DMS79 treated with DMSO at 0.1 percent for 48 hours (cell line): Measurements from ENCODE around the gene STXBP6.
A peak's percentile ranks its signal among the peaks of the same experiment; 100 is the strongest.
"Not testable (repeated sequence)": the region's sequence is repeated elsewhere in the genome, so short reads cannot be mapped to it uniquely, and the experiment has no call there.

Experiments used
- DNase-seq: peaks from one replicate; lab custom pipeline; 2025; lab: John Stamatoyannopoulos, UW

Gene STXBP6

DNA sequence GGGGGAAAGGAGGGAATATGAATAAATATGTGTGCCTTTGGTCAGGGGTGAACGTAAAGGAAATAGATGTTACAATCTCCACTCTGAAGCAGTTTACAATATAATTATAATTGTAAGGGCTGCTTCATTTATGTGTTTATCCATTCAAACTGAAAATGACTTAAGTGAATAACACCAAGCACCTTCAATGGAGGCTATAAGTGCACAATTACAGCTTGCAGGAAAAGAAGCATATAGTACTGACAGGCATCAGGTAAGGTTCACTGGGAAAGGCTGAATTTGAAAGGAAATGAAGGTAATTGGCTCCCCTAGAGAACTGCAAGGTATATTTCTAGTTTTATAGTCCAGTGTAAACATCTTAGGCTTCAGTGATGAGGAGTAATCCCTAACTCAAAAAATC lies 192.7 kb downstream of the STXBP6 start:
- no peak for DNase-seq

GRCh38 chr14:24853446-24853845 lies 196.5 kb downstream of the STXBP6 start:
- DNase-seq, result no peak

DNA sequence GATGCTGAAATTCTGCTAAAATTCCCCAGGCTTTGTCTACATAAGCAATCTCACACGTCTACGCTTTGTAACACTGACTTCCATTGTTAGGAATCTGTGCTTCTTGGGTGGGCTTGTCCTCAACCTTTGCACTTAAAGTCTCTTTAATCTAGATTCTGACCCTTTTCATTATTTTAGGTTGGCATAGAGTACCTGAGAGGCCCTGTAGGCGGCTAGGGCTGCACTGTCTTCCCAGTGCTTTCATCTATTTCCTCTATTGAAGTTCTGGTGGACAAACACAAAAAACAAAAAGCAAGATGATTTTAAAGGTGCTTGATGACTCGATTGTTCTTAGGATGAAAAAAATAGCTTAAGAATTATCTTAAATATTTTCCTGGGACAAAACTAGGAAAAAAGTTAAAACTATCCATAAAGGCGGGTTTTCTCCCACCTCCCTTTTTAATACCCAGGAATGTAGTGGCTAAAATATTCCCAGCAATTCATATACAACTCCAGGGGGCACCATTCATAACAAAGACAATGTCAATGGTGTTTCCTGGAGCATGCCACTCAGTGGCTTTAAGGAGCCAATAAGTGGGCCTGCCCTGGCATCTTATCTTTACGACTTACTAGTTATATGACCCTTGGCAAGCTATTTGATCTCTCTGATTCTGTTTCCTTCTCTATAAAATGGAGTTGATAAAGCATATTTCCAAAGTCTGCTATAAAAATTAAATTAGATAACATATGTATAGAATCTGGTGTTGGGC lies 197.5 kb downstream of the STXBP6 start:
- peak; percentile 84 for DNase-seq

- no peak for DNase-seq
Measured at GRCh38 chr14:24851837-24852236, 198.1 kb downstream of the STXBP6 start.

DNA sequence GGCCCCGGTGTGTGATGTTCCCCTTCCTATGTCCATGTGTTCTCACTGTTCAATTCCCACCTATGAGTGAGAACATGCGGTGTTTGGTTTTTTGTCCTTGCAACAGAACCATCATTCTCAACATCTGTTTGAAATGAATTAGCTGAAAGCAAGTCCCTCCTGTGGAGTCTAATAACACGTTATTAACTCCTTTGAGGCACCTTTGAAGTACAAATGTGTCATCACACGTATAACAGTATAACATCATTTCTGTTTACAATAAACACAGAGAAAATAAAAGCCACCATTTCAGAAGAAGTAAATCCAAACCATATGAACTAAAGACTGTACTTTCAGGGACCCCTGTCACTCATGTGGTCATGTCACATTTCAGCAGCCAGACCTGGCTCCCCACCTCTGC lies 198.5 kb downstream of the STXBP6 start:
- no peak for DNase-seq

DNA sequence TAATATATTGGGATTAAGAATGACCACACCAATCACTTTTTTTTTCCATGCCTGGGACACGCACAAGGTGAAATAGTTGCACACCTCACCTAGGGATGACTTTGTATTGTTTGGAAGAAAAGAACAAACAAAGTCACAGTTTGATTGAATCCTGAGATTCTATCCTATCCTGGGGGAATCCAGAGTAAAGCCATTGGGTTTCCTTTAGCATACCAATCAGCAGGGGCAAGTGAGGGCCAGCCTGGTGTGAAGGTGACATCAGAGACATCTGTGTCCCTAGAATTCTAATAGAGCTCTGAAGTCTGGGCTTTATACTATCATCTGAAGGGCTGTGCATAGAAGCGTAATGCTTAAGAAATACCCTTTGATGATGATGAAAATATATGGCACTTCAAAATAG lies 199.9 kb downstream of the STXBP6 start:
- no peak for DNase-seq

DNA sequence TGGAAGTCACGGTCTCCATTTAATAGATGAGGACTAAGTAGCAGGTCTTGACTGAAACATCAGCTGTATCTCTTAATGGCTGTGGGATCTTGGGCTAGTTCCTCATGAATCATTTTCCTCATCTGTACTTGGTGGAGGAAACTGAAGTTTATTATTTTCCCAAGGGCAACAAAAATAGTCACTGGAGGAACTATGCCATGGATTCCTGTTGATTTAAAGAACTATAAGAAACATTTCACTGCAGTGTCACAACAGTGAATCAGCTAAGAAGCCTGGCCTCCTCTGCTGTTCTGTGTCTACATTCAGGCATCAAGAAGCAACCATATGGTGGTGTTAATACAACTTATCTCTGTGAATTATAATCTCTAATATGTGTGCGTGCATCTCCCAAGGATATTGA lies 200.5 kb downstream of the STXBP6 start:
- DNase-seq, result no peak

- no peak for DNase-seq
Measured at GRCh38 chr14:24848102-24848790, 201.7 kb downstream of the STXBP6 start.

DNA sequence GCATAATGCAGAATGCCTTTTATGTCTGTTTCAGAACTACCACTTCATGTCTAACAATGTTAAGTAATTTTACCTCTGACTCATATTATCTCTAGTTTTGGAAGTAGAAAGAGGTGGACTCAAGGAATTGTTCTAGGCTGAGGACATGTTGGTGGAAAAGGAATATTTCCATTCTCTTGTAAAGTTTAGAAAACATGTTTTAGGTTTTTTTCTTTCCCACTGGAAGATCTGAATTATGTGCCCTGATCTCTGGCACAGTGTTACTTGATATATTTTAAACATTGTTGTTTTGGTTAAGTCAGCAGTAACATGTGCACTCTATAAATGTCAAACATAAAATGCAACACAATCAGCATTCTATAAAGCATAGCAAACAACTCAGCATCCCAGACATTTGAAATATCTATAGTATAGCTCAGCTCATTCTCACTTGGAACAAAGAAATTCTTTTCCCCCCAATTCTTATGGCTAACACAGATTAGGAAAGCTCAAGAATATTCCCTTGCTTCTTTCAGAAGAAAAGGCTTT lies 202.3 kb downstream of the STXBP6 start:
- DNase-seq, result no peak

DNA sequence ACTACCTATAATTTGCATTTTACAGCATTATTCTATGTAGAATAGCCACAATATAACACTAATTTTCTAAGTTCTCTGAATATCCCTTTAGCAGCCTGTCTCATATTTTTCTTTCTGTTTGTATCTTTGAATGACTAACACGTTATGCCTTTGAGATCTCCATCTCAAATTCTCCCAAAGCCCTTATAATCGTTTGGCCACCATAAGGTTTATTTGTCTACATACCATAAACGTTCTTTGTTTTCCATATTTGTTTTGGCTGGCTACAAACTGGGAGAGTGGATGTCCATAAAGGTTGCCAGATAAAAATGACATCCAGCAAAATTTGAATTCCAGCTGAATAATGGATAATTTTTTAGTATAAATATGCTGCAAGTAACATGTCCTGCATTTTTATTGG lies 203.7 kb downstream of the STXBP6 start:
- no peak for DNase-seq

- no peak for DNase-seq
Measured at GRCh38 chr14:24845851-24846250, 204.1 kb downstream of the STXBP6 start.

- no peak for DNase-seq
Measured at GRCh38 chr14:24844011-24844410, 205.9 kb downstream of the STXBP6 start.

- DNase-seq, result no peak
Measured at GRCh38 chr14:24843494-24843893, 206.5 kb downstream of the STXBP6 start.

GRCh38 chr14:24840204-24840893 lies 209.6 kb downstream of the STXBP6 start:
- DNase-seq, result no peak

DNA sequence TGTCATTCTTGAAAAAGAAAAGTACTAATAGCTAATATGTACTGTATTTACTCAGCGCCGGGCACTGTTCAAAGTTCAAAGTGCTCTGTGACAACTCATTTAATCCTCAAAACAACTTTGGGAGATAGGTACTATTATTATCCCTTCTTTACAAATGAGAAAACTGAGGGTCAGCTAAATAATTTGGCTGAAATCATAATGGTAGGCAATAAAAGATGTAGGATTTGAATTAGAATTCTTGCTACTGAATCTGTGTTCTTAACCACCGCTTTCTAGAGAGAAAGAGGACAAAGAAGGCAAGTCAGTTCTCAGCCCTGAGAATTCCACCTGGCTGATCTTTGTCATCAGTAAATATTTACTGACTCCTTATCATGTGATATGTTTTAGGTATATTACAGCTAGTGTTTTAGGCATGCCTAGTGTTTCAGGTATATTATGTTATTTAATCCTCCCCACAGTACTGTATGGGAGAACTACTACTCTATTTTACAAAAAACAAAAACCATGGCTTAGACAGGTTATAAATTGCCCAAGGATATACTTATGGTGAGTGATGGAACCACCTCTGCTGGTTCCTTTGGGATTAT lies 210.2 kb downstream of the STXBP6 start:
- DNase-seq, result no peak

DNA sequence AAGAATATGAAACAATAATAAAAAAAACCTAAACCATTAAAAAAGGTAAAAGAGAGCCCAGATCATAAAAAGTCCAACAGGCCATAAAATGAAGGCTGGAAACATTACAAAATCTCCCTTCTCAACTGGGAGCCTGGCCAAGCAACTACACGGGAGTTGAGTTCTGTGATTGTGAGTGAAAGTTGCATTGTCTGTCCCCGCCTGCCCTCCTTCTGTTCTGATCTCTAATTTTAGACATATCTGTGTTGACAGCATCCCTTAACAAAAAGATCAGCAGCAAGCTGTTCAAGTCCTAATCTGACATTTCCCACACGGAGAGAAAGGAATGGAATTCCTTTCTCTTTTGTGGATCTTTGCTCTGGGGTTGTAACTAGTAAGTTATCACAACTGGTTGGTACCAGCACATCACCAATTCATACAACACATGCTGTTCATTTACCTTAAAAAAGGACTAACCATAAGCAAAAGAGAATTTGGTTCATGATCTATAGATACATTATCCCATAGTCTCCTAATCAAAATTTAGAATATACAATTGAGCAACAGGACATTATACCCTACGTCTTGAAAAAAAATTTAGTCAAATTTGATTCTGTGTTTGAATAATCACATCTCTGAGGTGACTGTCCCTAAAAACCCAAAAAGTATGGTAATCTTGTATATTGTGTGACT lies 210.9 kb downstream of the STXBP6 start:
- DNase-seq, result no peak

GRCh38 chr14:24837280-24838046 lies 212.5 kb downstream of the STXBP6 start:
- no peak for DNase-seq

DNA sequence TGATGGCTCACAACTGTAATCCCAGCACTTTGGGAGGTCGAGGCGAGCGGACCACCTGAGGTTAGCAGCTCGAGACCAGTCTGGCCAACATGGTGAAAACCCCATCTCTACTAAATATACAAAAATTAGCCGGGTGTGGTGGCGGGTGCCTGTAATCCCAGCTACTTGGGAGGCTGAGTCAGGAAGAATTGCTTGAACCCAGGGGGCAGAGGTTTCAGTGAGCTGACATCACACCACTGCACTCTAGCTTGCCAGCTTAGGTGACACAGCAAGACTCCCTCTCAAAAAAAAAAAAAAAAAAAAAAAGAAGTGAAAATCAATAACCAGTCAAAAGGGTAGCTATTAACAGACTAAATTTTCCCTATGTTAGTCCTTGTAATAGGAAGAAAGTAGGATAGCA lies 213.6 kb downstream of the STXBP6 start:
- not testable (repeated sequence) for DNase-seq

GRCh38 chr14:24834956-24835355 lies 215.0 kb downstream of the STXBP6 start:
- peak; percentile 50 for DNase-seq

DNA sequence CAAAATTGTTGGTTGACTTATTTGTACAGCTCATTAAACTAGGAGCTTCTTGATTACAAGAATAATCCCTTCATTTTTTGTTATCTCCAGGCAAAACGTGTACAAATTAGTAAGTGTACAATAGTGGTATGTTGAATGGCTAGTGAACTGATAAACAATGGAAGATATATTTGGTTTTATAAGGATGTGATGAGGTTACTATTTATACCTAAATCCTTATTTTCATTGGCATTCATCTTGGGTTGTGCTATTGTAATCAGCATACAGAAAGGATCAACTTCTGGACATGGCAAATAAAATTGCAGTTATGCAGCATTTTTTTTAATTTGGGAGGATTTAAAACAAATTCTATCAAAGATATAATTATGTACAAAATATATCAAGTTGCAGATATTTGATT lies 216.6 kb downstream of the STXBP6 start:
- no peak for DNase-seq

DNA sequence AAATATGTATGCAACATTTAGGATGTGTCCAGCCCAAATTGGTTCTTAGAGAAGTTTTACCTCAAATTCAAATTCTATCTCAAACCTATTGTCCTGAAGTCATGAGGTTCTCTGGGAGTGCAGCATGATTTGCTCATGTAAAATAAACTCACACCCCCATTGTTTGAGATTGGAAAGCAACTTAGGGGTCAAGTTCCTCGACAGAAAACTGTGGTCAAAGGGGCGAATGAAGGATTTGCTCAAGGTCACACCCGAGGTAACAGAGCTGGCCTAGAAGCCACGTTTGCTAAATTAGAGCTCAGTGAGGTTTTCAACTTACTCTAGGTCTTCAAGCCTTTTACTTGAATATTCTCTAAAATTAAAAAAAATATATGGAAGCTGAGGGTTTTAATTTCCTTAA lies 218.3 kb downstream of the STXBP6 start:
- DNase-seq, result no peak
